GM18511 (cell line): Measurements from ENCODE around the gene HS2ST1.

Experiments used
- ATAC-seq: cut with Tn5 transposase; IDR thresholded peaks from one replicate; pipeline ENCODE4 v1.9.1; 2021; ENCODE audit warnings: mild to moderate bottlenecking, moderate library complexity; ENCODE audit not compliant: unreplicated experiment

Gene HS2ST1

GRCh38 chr1:87155170-87155569 is 240.7 kb downstream of the HS2ST1 start:
- no peak for ATAC-seq

- ATAC-seq: no peak
Observed at GRCh38 chr1:87155648-87156047, 241.2 kb downstream of the HS2ST1 start.

DNA sequence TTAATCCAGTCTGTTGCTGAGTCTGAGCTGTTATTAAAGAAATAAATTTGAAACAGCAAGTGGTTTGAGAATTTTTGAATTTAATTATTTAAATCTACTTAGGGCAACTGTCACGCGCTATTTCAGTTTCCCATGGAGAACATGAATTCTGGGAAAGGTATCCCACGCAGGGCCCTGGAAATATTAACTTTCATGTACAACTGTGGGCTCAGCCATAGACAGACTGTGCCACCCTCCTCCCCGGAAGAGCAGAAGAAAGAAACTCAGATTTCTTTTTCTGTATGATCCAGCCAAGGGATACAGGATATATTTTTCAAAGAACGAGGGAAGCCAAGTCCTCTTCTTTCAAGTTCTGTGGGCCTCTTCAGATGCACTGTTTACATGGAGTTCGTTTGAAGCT is 241.7 kb downstream of the HS2ST1 start:
- ATAC-seq: no peak

DNA sequence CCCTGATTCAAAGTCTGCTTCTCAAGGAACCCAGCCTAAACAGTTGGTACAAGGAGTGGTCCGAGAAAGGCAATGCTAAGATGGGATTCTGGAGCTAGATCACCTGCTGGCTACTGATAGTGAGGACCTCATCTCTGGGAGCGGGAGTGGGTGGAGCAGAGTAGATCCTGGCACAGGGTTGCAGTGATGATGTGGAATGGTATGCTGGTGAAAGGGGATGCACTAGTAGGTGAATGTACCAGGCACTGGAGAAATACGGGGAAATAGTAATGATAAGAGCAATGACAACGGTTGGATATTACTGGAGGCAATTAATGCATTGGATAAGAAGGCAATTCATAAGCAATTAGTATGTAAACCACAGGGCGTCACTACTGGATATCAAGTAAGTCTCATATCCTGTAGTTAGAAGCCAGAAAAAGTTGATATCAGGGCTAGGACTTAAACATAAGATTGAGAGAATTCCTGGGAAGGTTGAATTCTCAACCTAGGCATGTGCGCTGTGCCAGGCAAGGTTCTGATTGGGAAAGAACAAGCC is 245.0 kb downstream of the HS2ST1 start:
- no peak for ATAC-seq
